ENCODE results near the gene ELL2. TPM values are rescaled to one million over a fixed set of nuclear protein-coding genes. Genes with fewer than 3 reads are reported as not detected.
"Not testable (repeated sequence)": the region's sequence is repeated elsewhere in the genome, so short reads cannot be mapped to it uniquely, and the experiment has no call there.

Gene ELL2
- total RNA-seq, 2 donors from 2014 or later = 69.8 to 135 TPM

DNA sequence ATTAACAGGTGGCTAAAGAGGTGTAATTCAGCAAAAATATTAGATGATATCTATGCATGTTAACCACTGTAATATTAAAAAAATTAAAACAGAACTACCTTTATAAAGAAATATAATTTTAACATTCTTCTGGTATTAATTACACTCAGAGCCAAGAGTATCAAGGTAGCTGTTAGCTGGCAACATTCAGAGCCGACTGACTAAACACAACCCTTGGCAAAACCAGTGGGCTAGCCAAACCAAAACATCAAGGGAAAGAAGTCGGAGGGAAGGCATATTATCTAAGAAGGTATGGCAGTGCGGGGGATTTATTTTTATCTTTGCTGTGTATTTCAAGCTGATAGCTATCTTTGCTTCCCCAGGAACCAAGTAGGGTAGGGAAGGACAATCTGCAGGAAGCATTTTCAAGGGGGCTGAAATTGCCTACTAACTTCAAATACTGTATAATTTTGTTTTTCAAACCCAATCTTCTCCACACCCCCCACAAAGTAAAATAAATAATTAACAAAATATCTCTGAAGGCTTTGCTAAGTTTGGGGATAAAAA is 24.0 kb downstream of the ELL2 start:
- DNase-seq (ENCODE audit: low spot score) = no peak
- intact Hi-C loops (cut with DNase I) = no loop called here

DNA sequence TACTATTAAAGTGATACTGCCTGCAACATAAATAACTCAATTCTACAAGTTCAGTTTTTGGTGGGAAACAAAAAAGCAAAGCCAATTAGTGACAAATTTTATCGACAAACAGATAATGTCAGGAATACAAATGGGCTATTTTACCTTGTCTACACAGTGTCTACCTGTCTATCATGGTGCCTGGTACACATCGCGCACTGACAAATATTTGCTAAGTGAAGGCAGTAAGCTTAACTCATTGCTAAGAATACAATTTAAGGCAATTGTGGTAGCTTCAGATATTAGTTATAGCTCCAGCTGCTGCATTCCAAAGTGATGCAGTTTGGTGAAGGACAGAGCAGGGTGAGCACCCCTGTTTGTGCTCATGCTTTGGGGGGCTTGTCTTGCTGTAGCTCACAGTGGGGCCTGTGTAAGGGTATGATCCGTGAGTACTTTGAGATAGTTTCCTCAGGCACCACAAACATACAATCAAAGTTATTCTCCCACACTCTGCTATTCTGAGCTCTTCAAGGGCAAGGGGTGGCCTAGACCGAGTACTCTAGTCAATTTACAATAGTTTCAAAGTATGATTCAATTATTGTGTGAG is 24.7 kb downstream of the ELL2 start:
- DNase-seq (ENCODE audit: low spot score) = no peak
- intact Hi-C loops (cut with DNase I) = no loop called here

- intact Hi-C loops (cut with DNase I) = no loop called here
Observed at GRCh38 chr5:95935553-95936100, 26.0 kb downstream of the ELL2 start.

GRCh38 chr5:95934207-95934804 is 27.3 kb downstream of the ELL2 start:
- intact Hi-C loops (cut with DNase I) = no loop called here
- no peak for DNase-seq (ENCODE audit: low spot score)

More at GRCh38 chr5:95935553-95936100, 26.0 kb downstream of the ELL2 start:
- DNase-seq (ENCODE audit: low spot score) = no peak

DNA sequence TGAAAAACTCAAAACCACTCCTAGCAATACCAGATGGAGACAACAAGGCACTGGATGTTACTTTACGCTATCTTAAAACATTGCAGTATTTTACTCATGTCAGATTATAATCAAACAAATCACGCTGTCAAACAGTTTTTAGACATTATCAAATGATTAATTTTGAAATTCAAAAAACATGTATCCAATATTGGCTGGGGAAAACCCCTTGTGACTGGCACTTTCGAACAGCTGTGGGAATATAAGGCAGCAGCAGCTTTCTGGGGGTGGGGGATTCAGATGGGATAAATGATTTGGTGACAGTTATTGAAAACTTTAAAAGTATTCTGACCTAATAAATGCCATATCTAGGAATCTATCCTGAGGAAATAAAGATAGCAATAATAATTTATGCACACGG is 28.7 kb downstream of the ELL2 start:
- intact Hi-C loops (cut with DNase I) = no loop called here
- no peak for DNase-seq (ENCODE audit: low spot score)

DNA sequence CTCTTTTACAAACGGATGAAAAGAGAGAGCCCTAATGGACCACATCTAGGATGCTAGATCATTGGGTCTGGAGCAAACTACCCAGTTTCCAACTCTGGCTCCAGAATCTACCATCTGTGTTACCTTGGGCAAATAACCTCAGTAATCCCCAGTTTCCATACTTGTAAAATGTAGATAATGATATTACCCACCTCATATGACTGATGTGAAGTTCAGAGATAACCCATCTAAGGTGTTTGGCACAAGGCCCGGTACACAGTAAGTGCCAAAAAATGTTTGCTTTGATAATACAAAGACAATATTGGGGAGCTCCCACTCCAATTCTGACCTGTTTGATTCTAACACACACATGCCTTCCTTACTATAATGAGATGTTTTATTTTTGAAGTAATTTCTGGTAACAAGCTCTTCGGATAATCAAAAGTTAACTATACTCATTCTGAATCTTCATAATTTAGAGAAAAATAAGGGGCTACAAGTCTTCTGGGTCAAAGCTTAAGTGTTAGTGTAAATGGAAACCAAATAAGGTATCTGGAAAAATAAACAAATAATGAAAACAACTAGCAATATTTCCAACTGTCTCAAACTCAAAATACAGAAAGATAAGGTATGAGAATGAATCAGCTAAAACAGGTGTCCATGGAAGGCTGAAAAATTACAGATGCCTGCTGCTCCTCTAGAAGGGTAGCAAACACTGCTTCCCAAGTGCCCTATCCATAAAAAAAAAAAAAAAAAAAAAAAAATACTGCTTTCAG is 30.4 kb downstream of the ELL2 start:
- intact Hi-C loops (cut with DNase I) = loop anchor here in 1 of 2 donors (2.0 kb wide), 1 partner anchor 32 kb away; no protein-coding TSS in a partner anchor

GRCh38 chr5:95930141-95930930 is 31.3 kb downstream of the ELL2 start:
- intact Hi-C loops (cut with DNase I) = loop anchor here in 1 of 2 donors (2.0 kb wide), 1 partner anchor 32 kb away; no protein-coding TSS in a partner anchor
- DNase-seq (ENCODE audit: low spot score) = no peak

More for the DNA sequence above, 30.4 kb downstream of the ELL2 start:
- no peak for DNase-seq (ENCODE audit: low spot score)

GRCh38 chr5:95928724-95929253 is 32.9 kb downstream of the ELL2 start:
- intact Hi-C loops (cut with DNase I) = no loop called here

DNA sequence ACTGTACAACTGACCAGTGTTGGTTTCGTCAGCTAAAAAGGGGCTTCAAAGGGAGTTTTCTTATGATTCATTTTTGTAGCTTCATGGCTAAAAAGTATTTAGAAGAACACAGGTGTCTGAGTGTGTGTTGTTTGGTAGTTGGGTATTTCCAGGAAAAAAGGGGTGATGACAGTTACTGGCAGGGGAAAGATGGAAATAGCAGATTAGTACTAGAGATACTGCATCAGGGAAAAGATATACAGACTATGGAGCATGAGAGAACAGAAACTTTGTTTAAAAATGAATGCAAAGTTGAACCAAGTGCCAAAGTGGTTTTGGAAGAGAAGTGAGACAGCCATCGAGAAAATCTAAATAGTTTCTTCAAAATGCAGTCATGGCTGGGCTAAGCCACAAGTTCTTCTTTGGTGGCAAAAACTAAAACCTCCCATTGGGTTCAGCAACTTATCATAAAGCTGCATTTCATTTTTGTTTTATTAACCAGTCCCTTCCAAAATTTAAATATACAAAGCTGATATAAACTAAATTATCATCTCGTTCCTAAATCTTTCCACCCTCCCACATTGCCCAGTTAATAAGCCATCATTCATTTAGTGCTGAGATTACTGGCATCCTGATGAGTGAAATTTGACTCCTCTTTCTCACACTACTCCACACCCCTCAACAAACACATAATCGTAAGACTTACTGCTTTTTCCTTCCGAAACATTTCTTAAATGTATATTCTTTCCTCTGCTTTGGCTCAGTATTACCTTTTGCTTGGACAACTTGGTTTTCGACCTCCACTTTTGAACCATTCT is 33.5 kb downstream of the ELL2 start:
- intact Hi-C loops (cut with DNase I) = no loop called here
- DNase-seq (ENCODE audit: low spot score) = no peak

More at GRCh38 chr5:95928724-95929253, 32.9 kb downstream of the ELL2 start:
- no peak for DNase-seq (ENCODE audit: low spot score)

GRCh38 chr5:95927300-95927699 is 34.4 kb downstream of the ELL2 start:
- intact Hi-C loops (cut with DNase I); DNase-seq (ENCODE audit: low spot score): not testable (repeated sequence)

- DNase-seq (ENCODE audit: low spot score) = no peak
- intact Hi-C loops (cut with DNase I) = no loop called here
Observed at GRCh38 chr5:95925939-95926338, 35.7 kb downstream of the ELL2 start.

- no peak for DNase-seq (ENCODE audit: low spot score)
- intact Hi-C loops (cut with DNase I) = no loop called here
Observed at GRCh38 chr5:95925378-95925744, 36.3 kb downstream of the ELL2 start.

DNA sequence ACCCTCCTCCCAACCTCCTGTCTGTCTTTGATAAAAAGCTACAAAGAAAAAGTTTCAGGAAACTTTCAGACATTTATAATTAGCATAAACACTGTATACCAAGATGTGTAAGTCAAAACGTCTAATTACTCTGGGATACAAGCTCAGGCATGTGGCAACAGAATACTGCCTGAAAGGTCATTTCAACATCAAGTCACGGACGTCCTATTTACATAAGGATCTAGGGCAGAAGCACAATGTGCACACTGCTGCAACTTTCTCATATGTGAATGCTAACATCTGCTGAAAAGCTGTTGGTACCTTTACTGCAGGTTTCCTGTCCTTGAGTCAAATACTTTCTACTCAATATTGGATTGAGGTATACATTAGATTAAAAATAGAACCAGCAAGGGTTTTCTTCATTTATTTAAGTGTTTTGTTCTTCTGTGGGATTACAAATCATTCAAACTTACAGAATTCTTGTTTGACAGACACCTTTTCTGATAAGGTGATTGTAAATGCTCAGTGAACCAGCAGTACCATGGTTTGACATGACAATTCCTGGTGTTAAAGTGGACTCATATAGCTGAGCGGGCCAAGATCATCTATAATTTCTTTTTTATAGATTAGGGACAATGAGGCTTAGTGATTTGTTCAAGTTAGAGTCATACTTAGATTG is 36.8 kb downstream of the ELL2 start:
- intact Hi-C loops (cut with DNase I) = no loop called here
- no peak for DNase-seq (ENCODE audit: low spot score)

- intact Hi-C loops (cut with DNase I) = no loop called here
- DNase-seq (ENCODE audit: low spot score) = no peak
Observed at GRCh38 chr5:95923918-95924544, 37.6 kb downstream of the ELL2 start.

GRCh38 chr5:95922798-95923197 is 38.9 kb downstream of the ELL2 start:
- no peak for DNase-seq (ENCODE audit: low spot score)
- intact Hi-C loops (cut with DNase I) = no loop called here

- intact Hi-C loops (cut with DNase I) = no loop called here
- DNase-seq (ENCODE audit: low spot score) = no peak
Observed at GRCh38 chr5:95921501-95921900, 40.1 kb downstream of the ELL2 start.

GRCh38 chr5:95920822-95921221 is 40.8 kb downstream of the ELL2 start:
- intact Hi-C loops (cut with DNase I) = no loop called here
- no peak for DNase-seq (ENCODE audit: low spot score)

Measured in posterior vena cava (tissue), 2 donors.